ENCODE data around the gene KDM4B. TPM values are rescaled to one million over a fixed set of nuclear protein-coding genes. Genes with fewer than 3 reads are reported as not detected.

The KDM4B gene
- total RNA-seq, 1 experiment from 2014 or later = 43.7 TPM

DNA sequence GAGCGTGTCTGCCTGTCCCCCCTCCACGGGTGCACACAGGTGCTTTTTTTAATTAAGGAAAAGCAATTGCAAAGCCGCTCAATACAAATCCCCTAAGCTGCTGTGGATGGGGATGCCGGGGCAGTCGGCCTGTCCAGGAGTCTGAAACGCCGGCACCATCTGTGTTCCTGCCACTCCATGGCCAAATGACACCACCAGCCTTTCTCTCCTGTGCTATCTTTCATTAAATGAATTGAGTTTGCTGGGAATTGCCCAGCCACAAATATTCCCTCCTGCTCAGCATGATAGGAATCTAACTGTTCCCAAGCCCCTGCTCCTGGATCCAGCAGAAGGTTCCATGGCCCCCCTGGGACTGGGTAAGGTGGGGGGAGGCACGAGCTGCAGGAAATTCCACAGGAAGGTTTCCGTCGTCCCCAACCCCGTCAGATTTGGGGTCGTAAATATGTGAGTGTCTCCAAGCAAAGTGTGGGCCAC is 139.2 kb downstream of the KDM4B start:
- Mint-ChIP-seq H3K36me3 (ENCODE audit: insufficient read depth in 1 of 3, low read depth in 3 of 3) (peaks cover 6 to 22% (median 16%) of the 10 kb centered on the region in 3 experiments; a peak in 5 of 7 replicates), H3K4me1 (peaks cover 23 to 31% of the 10 kb centered on the region in 2 experiments), H3K9me3 (no peaks in the 10 kb centered on the region), H3K27me3 (ENCODE audit: low read depth) (no peaks in the 10 kb centered on the region), H3K4me3 (no peak overlapping the region; a peak in 1 of 5 replicates), H3K27ac (peak overlapping the region in 1 of 3 experiments; percentile 74; a peak in 3 of 7 replicates)
- TF ChIP-seq, protein P1, sequence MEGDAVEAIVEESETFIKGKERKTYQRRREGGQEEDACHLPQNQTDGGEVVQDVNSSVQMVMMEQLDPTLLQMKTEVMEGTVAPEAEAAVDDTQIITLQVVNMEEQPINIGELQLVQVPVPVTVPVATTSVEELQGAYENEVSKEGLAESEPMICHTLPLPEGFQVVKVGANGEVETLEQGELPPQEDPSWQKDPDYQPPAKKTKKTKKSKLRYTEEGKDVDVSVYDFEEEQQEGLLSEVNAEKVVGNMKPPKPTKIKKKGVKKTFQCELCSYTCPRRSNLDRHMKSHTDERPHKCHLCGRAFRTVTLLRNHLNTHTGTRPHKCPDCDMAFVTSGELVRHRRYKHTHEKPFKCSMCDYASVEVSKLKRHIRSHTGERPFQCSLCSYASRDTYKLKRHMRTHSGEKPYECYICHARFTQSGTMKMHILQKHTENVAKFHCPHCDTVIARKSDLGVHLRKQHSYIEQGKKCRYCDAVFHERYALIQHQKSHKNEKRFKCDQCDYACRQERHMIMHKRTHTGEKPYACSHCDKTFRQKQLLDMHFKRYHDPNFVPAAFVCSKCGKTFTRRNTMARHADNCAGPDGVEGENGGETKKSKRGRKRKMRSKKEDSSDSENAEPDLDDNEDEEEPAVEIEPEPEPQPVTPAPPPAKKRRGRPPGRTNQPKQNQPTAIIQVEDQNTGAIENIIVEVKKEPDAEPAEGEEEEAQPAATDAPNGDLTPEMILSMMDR (conservative IDR thresholded peaks at IDR 0.05) = no peak
- H2BK12ac ChIP-seq (ENCODE audit: insufficient read length, low read depth, low read length) = no peak overlapping the region
- WGBS (ENCODE audit: extremely low coverage, insufficient read length, low lambda C conversion rate) = no CpG with 5 or more reads among the region's 12 CpGs
- no peak overlapping the region for H2BK15ac ChIP-seq (ENCODE audit: low read depth, low read length)
- H3K9me3 ChIP-seq (ENCODE audit: control insufficient read depth, low read depth, low read length) = no peaks in the 10 kb centered on the region
- no peak overlapping the region for H3K4me2 ChIP-seq (ENCODE audit: insufficient read depth, insufficient read length, low read length)
- no peaks in the 10 kb centered on the region for H3K79me2 ChIP-seq (ENCODE audit: insufficient read depth, low read length)
- no peak overlapping the region for H2BK120ac ChIP-seq (ENCODE audit: low read depth, low read length, poor library complexity, severe bottlenecking)
- no peak overlapping the region for H3K23ac ChIP-seq (ENCODE audit: insufficient read length, low read depth, low read length)
- H4K20me1 ChIP-seq (ENCODE audit: control insufficient read depth, insufficient read depth, insufficient read length) = no peaks in the 10 kb centered on the region
- H4K8ac ChIP-seq (replicated peaks; ENCODE audit: insufficient read length, low read depth, low read length) = no peak overlapping the region
- DNase-seq = no peak
- no peak overlapping the region for H3T11ph ChIP-seq (ENCODE audit: low read length)
- no peaks in the 10 kb centered on the region; the same call in 1 of the 2 replicates for H3K4me1 ChIP-seq (ENCODE audit: insufficient read depth, low read length)
- no peak overlapping the region for H3K14ac ChIP-seq (ENCODE audit: insufficient read depth, low read length)
- H3K27me3 ChIP-seq (ENCODE audit: insufficient read depth, low read length) = no peaks in the 10 kb centered on the region
- no peak overlapping the region for H3K4ac ChIP-seq (ENCODE audit: low read depth, low read length)
- H3K56ac ChIP-seq (ENCODE audit: insufficient read length, low read depth, low read length) = no peak overlapping the region
- no peaks in the 10 kb centered on the region for H3K79me1 ChIP-seq (ENCODE audit: insufficient read depth, low read depth, low read length, poor library complexity, severe bottlenecking)
- H3K9ac ChIP-seq (ENCODE audit: extremely low read depth, insufficient read length, low read length) = no peak overlapping the region
- no peak overlapping the region for H4K91ac ChIP-seq (ENCODE audit: insufficient read length, low read depth, low read length)
- no peak overlapping the region for H3K27ac ChIP-seq (ENCODE audit: insufficient read length, low read depth, low read length)
- H3K23me2 ChIP-seq (ENCODE audit: insufficient read length, low read depth, low read length, poor library complexity, severe bottlenecking) = no peaks in the 10 kb centered on the region
- no peak overlapping the region for H2AFZ ChIP-seq (ENCODE audit: low read length)
- H3K18ac ChIP-seq (ENCODE audit: insufficient read length, low read depth, low read length) = no peak overlapping the region
- H4K5ac ChIP-seq (ENCODE audit: insufficient read length, low read depth, low read length) = no peak overlapping the region
- H2AK5ac ChIP-seq (ENCODE audit: insufficient read length, low read length) = no peak overlapping the region
- H2BK5ac ChIP-seq (ENCODE audit: insufficient read length, low read length) = no peak overlapping the region
- no peak overlapping the region for H2BK20ac ChIP-seq (ENCODE audit: low read depth, low read length, poor library complexity, severe bottlenecking)
